Glutamatergic neuron (in vitro differentiated cells): Measurements from ENCODE around the gene WDR41. TPM values are rescaled to one million over a fixed set of nuclear protein-coding genes. Genes with fewer than 3 reads are reported as not detected.

Experiments
- DNase-seq: peaks from one replicate; pipeline ENCODE4 v3.0.0; 2022
- H3K27ac Mint-ChIP-seq: one replicate; pipeline ENCODE4 v1.8.0; 2020; ENCODE audit warnings: mild to moderate bottlenecking, mixed read lengths, inconsistent platforms; ENCODE audit not compliant: unreplicated experiment
- H3K27me3 Mint-ChIP-seq: one replicate; pipeline ENCODE4 v1.8.0; 2020; ENCODE audit warnings: mild to moderate bottlenecking, moderate library complexity, mixed read lengths, inconsistent platforms; ENCODE audit not compliant: unreplicated experiment
- H3K36me3 Mint-ChIP-seq: one replicate; pipeline ENCODE4 v1.8.0; 2020; ENCODE audit warnings: mild to moderate bottlenecking, mixed read lengths, inconsistent platforms; ENCODE audit not compliant: unreplicated experiment
- H3K4me1 Mint-ChIP-seq: one replicate; pipeline ENCODE4 v1.8.0; 2020; ENCODE audit warnings: mild to moderate bottlenecking, low read depth, mixed read lengths, inconsistent platforms; ENCODE audit not compliant: unreplicated experiment
- H3K4me3 Mint-ChIP-seq: one replicate; pipeline ENCODE4 v1.8.0; 2020; ENCODE audit warnings: mild to moderate bottlenecking, mixed read lengths, inconsistent platforms; ENCODE audit not compliant: unreplicated experiment
- H3K9me3 Mint-ChIP-seq: one replicate; pipeline ENCODE4 v1.8.0; 2020; ENCODE audit warnings: mild to moderate bottlenecking, moderate library complexity, mixed read lengths, inconsistent platforms; ENCODE audit not compliant: unreplicated experiment
- CTCF ChIP-seq: fragments of 200-600 bp; sonication (generic); IDR thresholded peaks from one replicate; pipeline ENCODE4 v1.5.0; 2021; ENCODE audit not compliant: partially characterized antibody, unreplicated experiment
- total RNA-seq: library from RNA; stranded (reverse); fragmentation: NEBNext Ultra II Directional; extraction: Animal tissue kit (Norgen Biotek cat#: 25700); gene quantifications from one replicate; pipeline ENCODE4 v1.2.1, GENCODE V29; 2021; ENCODE audit not compliant: unreplicated experiment

Gene WDR41
- total RNA-seq, 1 donor from 2014 or later: 49.3 TPM

- no peaks in the 10 kb centered on the region for H3K36me3 Mint-ChIP-seq
- H3K4me3 Mint-ChIP-seq: no peak overlapping the region
- H3K27me3 Mint-ChIP-seq: no peaks in the 10 kb centered on the region
- no peaks in the 10 kb centered on the region for H3K9me3 Mint-ChIP-seq
- no peaks in the 10 kb centered on the region for H3K4me1 Mint-ChIP-seq
- TF ChIP-seq CTCF: no peak
- DNase-seq: no peak
- no peak overlapping the region for H3K27ac Mint-ChIP-seq
Observed at GRCh38 chr5:77454123-77454522, 38.0 kb downstream of the WDR41 start.

DNA sequence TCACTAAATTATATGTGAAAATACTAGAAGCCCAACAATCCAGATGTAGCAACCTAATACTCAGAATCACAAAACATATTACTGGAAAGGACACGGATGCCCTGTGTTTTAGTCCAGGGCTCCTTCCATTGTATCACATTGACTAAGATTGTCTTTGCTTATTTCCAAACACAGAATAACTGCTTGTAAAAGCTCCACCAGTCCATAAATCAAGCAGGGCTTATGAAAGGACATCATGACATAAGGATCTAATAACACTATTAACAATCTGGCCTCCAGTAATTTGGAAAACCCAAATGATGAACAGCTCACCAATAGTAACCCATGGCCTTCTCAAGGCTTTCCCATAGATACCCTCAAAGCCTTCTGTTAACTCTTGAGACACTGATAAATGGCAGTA lies 39.8 kb downstream of the WDR41 start:
- H3K4me1 Mint-ChIP-seq: no peaks in the 10 kb centered on the region
- peaks cover 2% of the 10 kb centered on the region for H3K36me3 Mint-ChIP-seq
- H3K27me3 Mint-ChIP-seq: peaks cover 2% of the 10 kb centered on the region
- H3K27ac Mint-ChIP-seq: no peak overlapping the region
- no peaks in the 10 kb centered on the region for H3K9me3 Mint-ChIP-seq
- no peak overlapping the region for H3K4me3 Mint-ChIP-seq
- TF ChIP-seq CTCF: no peak
- no peak for DNase-seq

DNA sequence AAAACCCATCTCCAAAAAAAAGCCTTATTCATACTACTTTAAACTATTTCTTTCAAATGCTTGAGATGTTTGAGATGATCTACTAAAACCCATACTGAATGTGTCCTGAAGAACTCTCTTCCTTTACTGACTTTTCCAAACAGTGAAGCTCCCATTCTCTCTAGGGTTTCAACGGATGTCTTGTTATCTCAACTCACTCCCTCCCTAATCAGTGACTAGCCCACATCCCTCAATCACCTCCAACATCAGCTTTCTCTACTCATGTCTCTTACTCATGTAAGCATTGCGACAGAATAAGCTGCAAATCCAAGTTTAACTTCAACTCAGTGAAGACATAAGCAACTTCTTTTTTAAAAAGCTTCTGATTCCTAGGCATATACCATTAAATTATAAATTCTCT lies 42.1 kb downstream of the WDR41 start:
- no peak overlapping the region for H3K4me3 Mint-ChIP-seq
- peaks cover 6% of the 10 kb centered on the region for H3K36me3 Mint-ChIP-seq
- no peak overlapping the region for H3K27ac Mint-ChIP-seq
- peaks cover 2% of the 10 kb centered on the region for H3K27me3 Mint-ChIP-seq
- no peaks in the 10 kb centered on the region for H3K4me1 Mint-ChIP-seq
- DNase-seq: no peak
- no peaks in the 10 kb centered on the region for H3K9me3 Mint-ChIP-seq
- no peak for TF ChIP-seq CTCF

- Mint-ChIP-seq H3K27me3 (peaks cover 2% of the 10 kb centered on the region), H3K4me1 (no peaks in the 10 kb centered on the region), H3K4me3 (no peak overlapping the region), H3K36me3 (peaks cover 6% of the 10 kb centered on the region), H3K9me3 (no peaks in the 10 kb centered on the region), H3K27ac (no peak overlapping the region)
- TF ChIP-seq CTCF: no peak
- no peak for DNase-seq
Observed at GRCh38 chr5:77449277-77449676, 42.8 kb downstream of the WDR41 start.

GRCh38 chr5:77448831-77449230 lies 43.3 kb downstream of the WDR41 start:
- TF ChIP-seq CTCF: no peak
- H3K36me3 Mint-ChIP-seq: peaks cover 6% of the 10 kb centered on the region
- peaks cover 2% of the 10 kb centered on the region for H3K27me3 Mint-ChIP-seq
- no peak overlapping the region for H3K27ac Mint-ChIP-seq
- no peaks in the 10 kb centered on the region for H3K4me1 Mint-ChIP-seq
- no peak overlapping the region for H3K4me3 Mint-ChIP-seq
- DNase-seq: no peak
- no peaks in the 10 kb centered on the region for H3K9me3 Mint-ChIP-seq
